ENCODE results near the gene PALLD. TPM values are rescaled to one million over a fixed set of nuclear protein-coding genes. Genes with fewer than 3 reads are reported as not detected.

The PALLD gene
- total and polyA plus RNA-seq, 12 donors, result 169 to 1,537 (median 667) TPM

DNA sequence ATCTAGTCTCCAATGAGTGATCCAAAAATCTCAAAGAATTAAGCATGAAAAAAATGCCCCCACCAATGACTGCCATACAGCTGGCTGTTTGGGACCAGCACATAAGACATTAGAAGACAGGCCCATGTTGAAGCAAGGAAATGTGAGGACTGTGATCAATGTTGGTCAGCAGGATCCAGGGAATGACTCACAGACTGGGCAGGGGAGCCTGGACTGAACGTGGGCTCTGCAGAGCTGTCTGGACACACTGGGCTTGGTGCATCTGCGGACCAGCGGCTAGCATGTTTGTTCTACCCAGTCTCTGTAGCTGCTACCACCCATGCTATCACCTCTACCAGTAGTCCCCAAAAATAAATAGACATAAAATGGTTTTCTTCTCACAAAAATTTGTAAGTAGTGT is 108.6 kb downstream of the PALLD start:
- intact Hi-C loops (cut with DNase I), result no loop called here
- TF ChIP-seq, protein P1, sequence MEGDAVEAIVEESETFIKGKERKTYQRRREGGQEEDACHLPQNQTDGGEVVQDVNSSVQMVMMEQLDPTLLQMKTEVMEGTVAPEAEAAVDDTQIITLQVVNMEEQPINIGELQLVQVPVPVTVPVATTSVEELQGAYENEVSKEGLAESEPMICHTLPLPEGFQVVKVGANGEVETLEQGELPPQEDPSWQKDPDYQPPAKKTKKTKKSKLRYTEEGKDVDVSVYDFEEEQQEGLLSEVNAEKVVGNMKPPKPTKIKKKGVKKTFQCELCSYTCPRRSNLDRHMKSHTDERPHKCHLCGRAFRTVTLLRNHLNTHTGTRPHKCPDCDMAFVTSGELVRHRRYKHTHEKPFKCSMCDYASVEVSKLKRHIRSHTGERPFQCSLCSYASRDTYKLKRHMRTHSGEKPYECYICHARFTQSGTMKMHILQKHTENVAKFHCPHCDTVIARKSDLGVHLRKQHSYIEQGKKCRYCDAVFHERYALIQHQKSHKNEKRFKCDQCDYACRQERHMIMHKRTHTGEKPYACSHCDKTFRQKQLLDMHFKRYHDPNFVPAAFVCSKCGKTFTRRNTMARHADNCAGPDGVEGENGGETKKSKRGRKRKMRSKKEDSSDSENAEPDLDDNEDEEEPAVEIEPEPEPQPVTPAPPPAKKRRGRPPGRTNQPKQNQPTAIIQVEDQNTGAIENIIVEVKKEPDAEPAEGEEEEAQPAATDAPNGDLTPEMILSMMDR (IDR thresholded peaks at IDR 0.05), result no peak
- DNase-seq, result peak in 1 of 2 donors; percentile 12
- WGBS, 2 donors, result 70 to 78% methylated on average over 3 of the region's 3 CpGs
- H3K4me3 ChIP-seq, result no peak overlapping the region
- H3K36me3 ChIP-seq, result no peaks in the 10 kb centered on the region
- H3K27me3 ChIP-seq, result no peaks in the 10 kb centered on the region
- H3K4me1 ChIP-seq, result peaks cover 8 to 83% (median 36%) of the 10 kb centered on the region in 9 donors
- H3K9me3 ChIP-seq, result no peaks in the 10 kb centered on the region
- peak; percentile 26 to 77 (median 68) for ATAC-seq
- H3K27ac ChIP-seq, result peak overlapping the region in 9 of 10 donors; percentile 63 to 88 (median 77)

DNA sequence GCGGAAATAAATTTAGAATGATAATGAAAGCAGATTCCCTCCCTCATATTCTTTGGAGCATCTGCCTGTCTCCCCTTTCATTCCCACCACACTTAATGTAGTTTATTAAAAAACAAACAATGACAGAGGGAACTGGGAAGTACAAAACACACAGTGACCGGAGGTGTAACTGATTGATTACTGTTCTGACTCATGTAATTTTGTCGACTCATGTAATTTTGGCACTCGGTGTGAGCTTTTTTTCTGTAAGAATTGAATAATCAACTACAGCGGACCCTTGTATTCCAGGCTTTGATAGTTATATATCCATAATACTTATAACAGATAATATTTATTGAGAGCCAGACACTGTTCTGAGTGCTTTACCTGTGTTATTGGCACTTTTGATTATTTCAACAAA is 110.4 kb downstream of the PALLD start:
- no peaks in the 10 kb centered on the region for H3K36me3 ChIP-seq
- H3K27me3 ChIP-seq, result no peaks in the 10 kb centered on the region
- H3K27ac ChIP-seq, result no peak overlapping the region
- H3K4me3 ChIP-seq, result no peak overlapping the region
- 92 to 95% methylated on average over 5 of the region's 5 CpGs for WGBS, 2 donors
- TF ChIP-seq, protein P1 (IDR thresholded peaks at IDR 0.05), result no peak
- peaks cover 8 to 85% (median 47%) of the 10 kb centered on the region in 9 donors for H3K4me1 ChIP-seq
- ATAC-seq (no peak), DNase-seq (no peak)
- intact Hi-C loops (cut with DNase I), result no loop called here
- no peaks in the 10 kb centered on the region for H3K9me3 ChIP-seq

DNA sequence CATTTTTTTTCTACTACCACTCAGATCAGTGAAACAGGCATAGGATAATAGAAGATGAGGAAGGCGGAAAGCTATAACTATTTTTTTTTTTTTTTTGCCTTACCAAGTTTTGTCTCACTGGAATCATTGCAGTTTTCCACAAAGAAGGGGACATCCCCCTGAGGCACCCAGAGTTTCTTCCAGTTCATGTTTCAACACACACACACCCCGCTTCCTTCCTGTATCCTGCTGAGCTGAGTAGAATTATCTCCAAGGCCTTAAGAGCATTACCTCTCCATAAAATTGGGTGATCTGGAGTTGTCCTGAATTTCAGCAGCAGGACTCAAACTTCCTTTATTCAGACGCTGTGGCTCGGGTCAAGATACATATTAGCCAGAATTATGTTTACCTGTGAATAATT is 111.9 kb downstream of the PALLD start:
- Histone ChIP-seq H3K27me3 (no peaks in the 10 kb centered on the region), H3K4me3 (no peak overlapping the region), H3K9me3 (no peaks in the 10 kb centered on the region), H3K27ac (peak overlapping the region in 2 of 10 donors; percentile 6 to 38), H3K4me1 (peaks cover 8 to 80% (median 48%) of the 10 kb centered on the region in 9 donors), H3K36me3 (no peaks in the 10 kb centered on the region)
- intact Hi-C loops (cut with DNase I), result no loop called here
- TF ChIP-seq, protein P1 (IDR thresholded peaks at IDR 0.05), result no peak
- DNase-seq (no peak), ATAC-seq (no peak)
- 62 to 63% methylated on average over 4 of the region's 4 CpGs for WGBS, 2 donors

DNA sequence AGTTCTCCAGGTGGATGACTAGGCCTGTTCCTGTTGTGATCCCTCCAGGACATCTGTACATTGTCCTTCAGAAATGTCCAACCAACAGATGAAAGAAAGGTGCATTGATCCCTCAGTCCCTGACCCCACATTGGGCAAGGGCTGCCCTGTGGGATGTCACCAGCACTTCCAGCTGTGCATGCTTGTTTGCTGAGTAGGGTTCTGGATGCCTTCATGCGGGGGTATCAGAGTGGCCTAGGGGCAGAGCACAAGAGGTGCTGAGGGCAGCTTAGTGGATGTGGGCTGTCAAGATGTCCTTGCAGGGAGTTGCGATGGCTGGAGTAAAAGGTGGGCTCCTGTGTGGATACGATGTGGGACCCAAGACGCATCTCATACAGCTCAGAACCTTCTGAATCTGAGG is 112.5 kb downstream of the PALLD start:
- H3K4me1 ChIP-seq, result peaks cover 8 to 79% (median 42%) of the 10 kb centered on the region in 9 donors
- ATAC-seq (no peak), DNase-seq (no peak)
- no peaks in the 10 kb centered on the region for H3K9me3 ChIP-seq
- no peak overlapping the region for H3K4me3 ChIP-seq
- no peaks in the 10 kb centered on the region for H3K36me3 ChIP-seq
- no peaks in the 10 kb centered on the region for H3K27me3 ChIP-seq
- 78 to 94% methylated on average over 4 of the region's 4 CpGs for WGBS, 2 donors
- intact Hi-C loops (cut with DNase I), result no loop called here
- TF ChIP-seq, protein P1 (IDR thresholded peaks at IDR 0.05), result no peak
- peak overlapping the region in 2 of 10 donors; percentile 6 to 38 for H3K27ac ChIP-seq
